GM19438 (cell line): ENCODE data around the gene CAMK1G.

ENCODE experiments used
- ATAC-seq: cut with Tn5 transposase; IDR thresholded peaks from one replicate; pipeline ENCODE4 v1.9.1; 2021; ENCODE audit warnings: low read depth; ENCODE audit not compliant: unreplicated experiment

Gene CAMK1G

DNA sequence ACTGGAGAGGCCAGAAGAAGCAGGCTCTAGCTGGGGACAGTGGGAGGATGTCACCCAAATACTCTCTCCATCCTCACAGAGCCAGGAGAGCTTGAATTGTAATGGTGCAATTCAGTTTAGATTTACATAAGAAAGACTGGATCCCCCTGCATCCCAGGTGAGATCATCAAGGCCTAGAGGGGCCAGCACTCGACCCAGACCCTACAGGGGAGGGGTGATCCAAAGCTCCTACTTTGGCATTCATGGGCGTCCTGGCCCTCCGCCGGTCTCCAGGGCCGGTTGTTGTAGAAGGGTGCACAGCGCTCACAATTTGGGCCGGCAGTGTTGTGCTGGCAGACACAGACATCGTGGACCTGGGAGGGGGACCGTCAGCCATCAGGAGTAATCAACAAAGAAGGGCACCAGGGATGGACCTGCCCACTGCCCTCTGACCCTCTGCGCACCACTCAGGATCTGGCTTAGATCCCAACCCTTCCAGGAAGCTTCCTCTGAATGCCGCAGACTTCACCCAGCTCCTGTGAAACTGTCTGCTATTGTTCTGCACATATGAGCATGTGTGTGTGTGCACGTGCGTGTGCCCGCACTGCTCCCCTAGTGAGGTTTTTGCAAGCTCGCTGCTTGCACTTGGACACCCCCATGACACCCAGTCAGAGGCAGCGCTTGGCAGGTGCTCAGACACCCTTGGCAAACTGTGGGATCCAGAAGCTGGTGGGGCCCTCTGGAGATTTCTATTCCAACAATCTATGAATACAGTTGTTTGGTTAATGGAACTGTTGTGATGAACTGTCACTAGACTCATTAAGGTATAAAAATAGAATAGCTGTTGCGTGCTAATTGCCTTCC lies 47.1 kb downstream of the CAMK1G start:
- no peak for ATAC-seq

DNA sequence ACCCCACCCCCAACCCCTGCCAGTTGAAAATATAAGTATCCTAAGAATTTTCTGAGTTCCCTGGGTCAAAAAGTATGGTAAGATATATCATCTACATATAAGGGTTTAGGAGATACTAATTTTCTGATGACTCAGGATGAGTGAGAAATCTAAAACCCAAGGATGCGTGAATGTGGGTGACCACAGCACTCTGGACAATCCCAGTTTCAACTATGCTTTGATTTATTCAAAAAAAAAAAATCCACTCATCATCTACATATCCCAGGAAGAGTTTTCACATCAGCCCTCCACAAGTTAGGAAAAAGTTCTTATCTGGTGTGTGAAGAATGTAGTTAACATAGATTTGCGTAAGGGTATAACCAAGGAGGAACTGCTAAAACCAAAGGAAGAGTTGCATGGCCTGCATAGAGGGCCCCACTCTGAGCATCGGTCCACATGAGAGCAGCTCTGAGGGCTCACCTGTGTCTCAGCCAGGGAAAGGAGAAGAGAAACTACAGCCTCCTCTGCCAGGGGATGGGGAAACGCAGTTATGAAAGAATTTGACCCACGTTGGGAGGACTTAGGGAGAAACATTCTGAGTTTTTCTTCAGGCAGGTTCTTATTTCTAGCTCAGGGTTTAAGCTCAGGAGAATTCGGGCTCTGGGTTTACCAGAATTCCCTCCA lies 50.0 kb downstream of the CAMK1G start:
- peak; percentile 82 for ATAC-seq

DNA sequence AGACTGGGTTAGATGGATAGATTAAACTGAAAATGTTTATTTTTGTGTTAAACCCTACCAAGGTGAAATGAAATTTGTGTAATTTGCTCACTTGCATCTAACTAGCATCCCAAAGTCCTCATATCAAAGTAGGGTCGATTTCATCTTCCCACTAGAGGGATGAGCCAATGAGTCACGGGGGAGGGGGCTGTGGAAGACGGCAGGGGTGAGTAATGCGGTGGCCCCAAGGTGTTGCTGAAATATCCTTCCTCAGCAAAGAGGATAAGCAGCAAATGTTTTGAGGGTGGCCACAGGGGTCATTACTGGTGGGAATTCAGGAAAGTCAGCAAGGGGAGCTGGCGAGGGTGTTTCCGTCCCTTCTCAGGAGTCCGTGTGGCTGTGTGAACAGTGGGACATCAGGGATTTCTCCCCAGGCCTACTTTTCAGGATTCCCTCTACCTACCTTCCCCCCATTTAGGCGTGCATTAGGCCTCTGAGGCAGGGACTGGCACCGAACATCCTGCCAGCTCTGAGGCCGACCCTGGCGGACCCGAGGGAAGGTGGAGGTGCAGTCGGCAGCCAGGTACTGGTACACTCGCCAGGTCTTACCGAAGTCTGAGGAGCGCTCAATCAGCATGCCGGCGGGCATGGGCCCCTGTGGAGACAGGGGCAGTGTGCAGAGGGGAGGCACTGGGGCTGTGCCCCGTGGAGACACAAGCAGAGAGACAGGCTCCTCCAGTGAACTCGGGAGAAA lies 50.7 kb downstream of the CAMK1G start:
- ATAC-seq: no peak

DNA sequence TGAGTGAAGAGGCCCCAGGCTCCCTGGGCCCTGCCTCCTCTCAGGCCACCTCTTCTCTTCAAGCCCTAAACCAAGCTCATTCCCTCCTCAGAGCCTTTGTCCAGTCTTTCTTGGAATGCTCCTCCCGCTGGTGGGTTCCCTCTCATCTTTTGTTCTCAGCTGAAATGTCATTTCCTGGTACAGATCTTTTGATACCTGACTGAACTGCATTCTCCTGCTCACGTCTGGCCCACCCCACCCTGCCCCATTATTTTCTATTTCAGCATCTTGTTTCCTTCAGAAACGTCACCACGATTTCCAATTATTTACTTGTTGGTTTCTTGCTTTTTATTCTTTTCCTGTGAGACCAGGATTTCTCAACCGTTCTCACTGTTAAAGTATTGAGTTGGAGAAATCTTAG lies 52.3 kb downstream of the CAMK1G start:
- ATAC-seq: no peak

DNA sequence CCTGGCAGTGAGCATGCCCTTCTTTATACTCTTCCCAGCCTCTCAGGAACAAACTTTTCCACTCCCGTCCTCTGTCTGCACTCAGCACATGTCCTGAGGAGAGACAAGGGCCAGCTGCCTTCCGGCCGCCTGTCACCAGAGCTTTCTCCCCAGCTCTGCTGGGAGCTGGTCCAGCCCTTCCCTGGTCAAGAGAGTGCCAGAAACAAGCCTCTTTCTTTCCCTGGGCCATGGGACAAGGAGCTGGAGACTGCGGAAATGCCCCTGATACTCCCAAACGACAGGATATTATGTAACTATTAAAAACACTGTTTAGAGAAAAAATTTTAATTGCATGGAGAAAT lies 58.3 kb downstream of the CAMK1G start:
- ATAC-seq: no peak

DNA sequence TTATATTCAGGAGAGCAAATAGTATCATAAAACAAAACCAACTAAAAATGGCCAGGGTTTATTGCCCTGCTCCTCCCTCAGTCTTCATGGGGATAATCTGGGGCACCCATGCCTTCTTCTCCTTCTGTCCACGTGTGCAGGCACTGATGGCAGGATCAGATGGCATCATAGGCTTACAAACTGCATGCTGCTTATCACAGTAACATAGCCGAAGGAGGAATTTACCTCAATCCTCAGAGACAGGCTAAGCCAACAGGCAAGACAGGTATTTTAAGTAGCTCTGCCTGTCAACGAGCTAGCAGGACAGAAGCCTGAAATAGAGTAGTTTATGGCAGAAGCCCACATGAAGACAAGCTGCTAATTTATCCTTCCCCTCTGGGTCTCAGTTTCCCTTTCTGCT lies 59.3 kb downstream of the CAMK1G start:
- ATAC-seq: no peak

GRCh38 chr1:209643285-209644020 lies 59.9 kb downstream of the CAMK1G start:
- ATAC-seq: no peak

DNA sequence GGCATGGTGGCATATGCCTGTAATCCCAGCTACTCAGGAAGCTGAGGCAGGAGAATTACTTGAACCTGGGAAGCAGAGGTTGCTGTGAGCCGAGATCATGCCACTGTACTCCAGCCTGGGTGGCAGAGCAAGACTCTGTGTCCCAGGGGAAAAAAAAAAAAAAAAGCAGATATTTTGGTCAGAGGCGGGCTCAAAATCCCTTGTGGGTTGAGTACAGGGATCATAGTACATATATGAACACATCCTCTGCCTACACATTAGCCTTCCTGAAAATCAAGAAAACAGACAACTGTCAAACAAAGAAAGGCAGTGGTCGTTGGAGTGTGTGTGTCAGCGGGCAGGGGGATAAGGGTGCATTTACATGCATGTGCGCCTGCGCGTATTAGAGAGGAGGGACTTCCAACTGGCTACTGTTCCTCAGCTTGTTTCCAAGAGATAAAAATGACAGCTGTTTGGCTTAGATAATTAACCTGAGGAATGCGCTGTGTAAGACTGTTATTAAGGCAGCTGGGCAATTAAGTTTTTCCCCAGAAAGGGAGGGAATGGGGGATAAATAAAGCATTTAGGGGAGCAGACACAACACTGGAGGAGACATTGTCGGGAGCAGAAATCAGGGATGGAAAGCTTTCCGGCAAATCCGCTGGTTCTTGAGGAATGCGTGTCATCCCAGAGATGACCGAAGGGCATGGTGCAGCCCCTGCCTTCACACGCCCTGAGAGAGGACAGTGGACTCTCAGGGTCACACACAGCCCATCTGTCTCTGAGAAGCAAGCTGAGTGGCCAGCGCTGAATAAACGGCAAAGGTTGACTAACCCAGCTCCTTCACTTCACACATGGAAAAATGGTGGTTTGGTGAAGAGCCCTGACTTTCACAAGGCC lies 62.3 kb downstream of the CAMK1G start:
- ATAC-seq: no peak

GRCh38 chr1:209646558-209646957 lies 63.0 kb downstream of the CAMK1G start:
- ATAC-seq: no peak

DNA sequence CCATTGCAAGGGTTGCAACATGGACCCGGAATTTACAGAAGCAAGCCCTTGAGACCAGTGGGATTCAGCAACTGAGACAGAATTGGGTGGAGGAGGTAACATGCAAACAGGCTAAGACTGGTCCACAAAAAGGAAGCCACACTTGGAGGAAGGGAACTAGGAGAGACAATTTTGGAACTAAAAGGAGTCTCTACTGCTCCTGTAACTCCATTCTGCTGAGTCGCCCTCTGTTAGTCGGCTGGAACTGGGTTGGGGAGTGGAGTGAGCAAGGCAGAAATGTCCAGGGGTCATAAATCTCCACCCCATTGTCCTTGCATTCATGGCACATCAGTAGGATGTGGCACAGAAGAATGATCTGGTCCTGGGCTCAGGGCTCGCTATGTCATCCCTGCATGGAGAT lies 63.6 kb downstream of the CAMK1G start:
- ATAC-seq: no peak

GRCh38 chr1:209648346-209648745 lies 64.8 kb downstream of the CAMK1G start:
- ATAC-seq: no peak

- no peak for ATAC-seq
These were observed 65.6 kb downstream of the CAMK1G start for GRCh38 chr1:209648931-209649776.

- no peak for ATAC-seq
These were observed 66.9 kb downstream of the CAMK1G start for GRCh38 chr1:209650454-209650853.

DNA sequence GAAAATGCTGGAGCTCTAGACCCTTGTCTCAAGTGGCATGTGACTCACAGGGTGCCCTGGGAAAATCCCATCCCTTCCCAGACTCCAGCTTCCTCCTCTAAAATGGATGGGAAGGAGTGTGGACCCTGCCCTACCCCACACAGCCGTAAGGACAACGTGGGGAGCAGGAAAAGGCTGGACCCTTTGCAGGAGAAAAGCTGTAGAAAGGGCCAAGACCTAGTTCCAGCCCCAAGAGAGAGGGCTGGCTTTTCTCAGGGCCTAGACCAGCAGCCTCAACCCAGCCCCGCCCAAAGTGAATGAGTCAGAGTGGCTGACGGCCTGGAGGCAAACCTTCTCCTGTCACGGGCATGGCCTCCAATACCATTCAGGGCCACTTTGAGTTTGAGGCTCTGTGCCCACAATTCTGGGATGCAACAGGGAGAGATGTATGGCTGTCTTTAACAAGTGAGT lies 67.6 kb downstream of the CAMK1G start:
- ATAC-seq: no peak

GRCh38 chr1:209652121-209652735 lies 68.7 kb downstream of the CAMK1G start, which contains the start of gene LAMB3:
Gene LAMB3, minus strand, starts transcription at chr1:209652425. Its CDS starts 1,481 bp downstream, at chr1:209650944.
- no peak for ATAC-seq

DNA sequence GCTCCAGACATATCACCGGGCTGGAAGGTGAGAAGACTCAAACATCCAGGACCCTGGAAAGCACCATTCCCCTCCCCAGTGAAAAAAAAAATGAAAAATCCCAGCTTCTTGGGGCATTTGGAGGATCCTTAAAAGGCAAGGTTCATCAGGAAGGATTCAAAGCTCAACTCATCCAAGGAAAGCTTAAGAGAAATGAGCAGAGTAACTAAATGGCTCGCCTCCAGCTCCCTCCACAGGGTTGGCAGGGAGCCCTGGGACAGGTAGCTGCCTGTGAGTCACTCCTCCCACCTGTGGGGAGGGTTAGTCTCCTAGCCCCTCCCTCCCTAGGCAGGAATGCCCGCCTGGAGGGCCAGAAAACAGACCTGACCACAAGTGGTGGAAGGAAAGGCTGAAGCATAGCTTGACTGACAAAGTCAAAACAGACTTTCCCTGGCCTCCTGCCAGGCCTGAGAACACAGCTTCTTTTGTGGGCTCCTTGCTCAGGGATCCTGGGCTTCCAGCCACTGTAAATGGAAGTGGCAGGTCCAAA lies 69.4 kb downstream of the CAMK1G start:
- ATAC-seq: peak; percentile 44

GRCh38 chr1:209653915-209654351 lies 70.4 kb downstream of the CAMK1G start:
- ATAC-seq: peak; percentile 60
